Ascending aorta (tissue), 1 donor: ENCODE measurements around the gene TRIOBP. TPM values are rescaled to one million over a fixed set of nuclear protein-coding genes. Genes with fewer than 3 reads are reported as not detected.

Experiments used
- total RNA-seq: library from RNA; depleted of rRNA; stranded (reverse); fragments of >200 nt; gene quantifications from one replicate; pipeline ENCODE4 v1.1.0, GENCODE V29; 2016

TRIOBP gene
- total RNA-seq, 1 donor from 2014 or later: 253 TPM

Other genes with a start within 250 kb of the TRIOBP start
- gene MFNG, start 210.7 kb upstream of the TRIOBP start, total RNA-seq: 101 TPM
- 21.0 TPM for gene CARD10, start 177.6 kb upstream of the TRIOBP start, total RNA-seq
- gene CDC42EP1, start 136.6 kb upstream of the TRIOBP start, total RNA-seq: 100 TPM
- not detected for gene LGALS2, start 117.0 kb upstream of the TRIOBP start, total RNA-seq
- 53.5 TPM for gene GGA1, start 88.2 kb upstream of the TRIOBP start, total RNA-seq
- 33.7 TPM for gene SH3BP1, start 57.4 kb upstream of the TRIOBP start, total RNA-seq
- 10.6 TPM for gene PDXP, start 38.3 kb upstream of the TRIOBP start, total RNA-seq
- 2,009 TPM for gene LGALS1, start 21.4 kb upstream of the TRIOBP start, total RNA-seq
- gene NOL12, start 10.7 kb upstream of the TRIOBP start, total RNA-seq: 4.0 TPM
- 4.5 TPM for gene GCAT, start 110.9 kb downstream of the TRIOBP start, total RNA-seq
- gene GALR3, start 126.3 kb downstream of the TRIOBP start, total RNA-seq: not detected
- gene ANKRD54, start 147.3 kb downstream of the TRIOBP start, total RNA-seq: 61.8 TPM
- 256 TPM for gene EIF3L, start 152.4 kb downstream of the TRIOBP start, total RNA-seq
- gene MICALL1, start 209.2 kb downstream of the TRIOBP start, total RNA-seq: 43.9 TPM